H9 (cell line): ENCODE measurements around the gene MLC1. TPM values are rescaled to one million over a fixed set of nuclear protein-coding genes. Genes with fewer than 3 reads are reported as not detected.

Source experiments
- DNase-seq: peaks from one replicate; pipeline ENCODE4 v3.0.0-alpha.2; 2017
- H2AFZ ChIP-seq: one replicate; pipeline ENCODE4 v1.6.1; 2013; ENCODE audit warnings: mild to moderate bottlenecking, low read length, control low read depth, moderate library complexity
- H2AK5ac ChIP-seq: 2 replicates; pipeline ENCODE4 v1.6.1; 2013; ENCODE audit warnings: low read length, control low read depth, mixed read lengths; ENCODE audit not compliant: insufficient read length
- H2BK120ac ChIP-seq: one replicate; pipeline ENCODE4 v1.6.1; 2013; ENCODE audit warnings: low read depth, mild to moderate bottlenecking, low read length, control low read depth, inconsistent platforms; ENCODE audit not compliant: poor library complexity, severe bottlenecking
- H2BK12ac ChIP-seq: 2 replicates; pipeline ENCODE4 v1.6.1; 2013; ENCODE audit warnings: low read length, control low read depth, mixed read lengths, low read depth; ENCODE audit not compliant: insufficient read length
- H2BK15ac ChIP-seq: 2 replicates; pipeline ENCODE4 v1.6.1; 2013; ENCODE audit warnings: low read depth, low read length, control low read depth
- H2BK20ac ChIP-seq: one replicate; pipeline ENCODE4 v1.6.1; 2013; ENCODE audit warnings: low read depth, mild to moderate bottlenecking, low read length, control low read depth, inconsistent platforms; ENCODE audit not compliant: poor library complexity, severe bottlenecking
- H2BK5ac ChIP-seq: 2 replicates; pipeline ENCODE4 v1.6.1; 2013; ENCODE audit warnings: low read length, control low read depth, mixed read lengths; ENCODE audit not compliant: insufficient read length
- H3K14ac ChIP-seq: 2 replicates; pipeline ENCODE4 v1.6.1; 2013; ENCODE audit warnings: low read length, control low read depth; ENCODE audit not compliant: insufficient read depth
- H3K18ac ChIP-seq: 2 replicates; pipeline ENCODE4 v1.6.1; 2013; ENCODE audit warnings: low read depth, mild to moderate bottlenecking, mixed read lengths, low read length, control low read depth; ENCODE audit not compliant: insufficient read length
- H3K23ac ChIP-seq: 2 replicates; pipeline ENCODE4 v1.6.1; 2013; ENCODE audit warnings: low read length, control low read depth, mixed read lengths, low read depth; ENCODE audit not compliant: insufficient read length
- H3K23me2 ChIP-seq: 2 replicates; pipeline ENCODE4 v1.6.1; 2013; ENCODE audit warnings: low read depth, mild to moderate bottlenecking, mixed read lengths, low read length, control low read depth; ENCODE audit not compliant: insufficient read length, poor library complexity, severe bottlenecking
- H3K27ac ChIP-seq: 2 replicates; pipeline ENCODE4 v1.5.1; 2013; ENCODE audit warnings: low read length, control low read depth, mixed read lengths, low read depth; ENCODE audit not compliant: insufficient read length
- H3K27me3 ChIP-seq: 2 replicates; pipeline ENCODE4 v1.6.1; 2013; ENCODE audit warnings: low read length, control low read depth, inconsistent platforms; ENCODE audit not compliant: insufficient read depth
- H3K4ac ChIP-seq: 2 replicates; pipeline ENCODE4 v1.6.1; 2013; ENCODE audit warnings: low read depth, mild to moderate bottlenecking, control low read depth, inconsistent platforms, low read length, moderate library complexity
- H3K4me1 ChIP-seq: 2 replicates; pipeline ENCODE4 v1.6.1; 2013; ENCODE audit warnings: low read length, control low read depth, inconsistent platforms; ENCODE audit not compliant: insufficient read depth
- H3K4me2 ChIP-seq: 2 replicates; pipeline ENCODE4 v1.6.1; 2013; ENCODE audit warnings: low read length, control low read depth, mixed read lengths; ENCODE audit not compliant: insufficient read length, insufficient read depth
- H3K56ac ChIP-seq: 2 replicates; pipeline ENCODE4 v1.6.1; 2013; ENCODE audit warnings: low read depth, mild to moderate bottlenecking, mixed read lengths, low read length, control low read depth; ENCODE audit not compliant: insufficient read length
- H3K79me1 ChIP-seq: 2 replicates; pipeline ENCODE4 v1.6.1; 2013; ENCODE audit warnings: low read depth, mild to moderate bottlenecking, moderate library complexity, low read length, control low read depth, inconsistent platforms; ENCODE audit not compliant: insufficient read depth, poor library complexity, severe bottlenecking
- H3K79me2 ChIP-seq: 2 replicates; pipeline ENCODE4 v1.6.1; 2013; ENCODE audit warnings: low read length, control low read depth, inconsistent platforms; ENCODE audit not compliant: insufficient read depth
- H3K9ac ChIP-seq: 2 replicates; pipeline ENCODE4 v1.6.1; 2013; ENCODE audit warnings: low read length, control low read depth, mixed read lengths; ENCODE audit not compliant: insufficient read length; ENCODE audit errors: extremely low read depth
- H3K9me3 ChIP-seq: one replicate; pipeline ENCODE4 v1.6.1; 2013; ENCODE audit warnings: low read depth, low read length, inconsistent platforms; ENCODE audit not compliant: control insufficient read depth
- H3T11ph ChIP-seq: one replicate; pipeline ENCODE4 v1.6.1; 2013; ENCODE audit warnings: mild to moderate bottlenecking, low read length, control low read depth, inconsistent platforms
- H4K20me1 ChIP-seq: one replicate; pipeline ENCODE4 v1.6.1; 2013; ENCODE audit not compliant: control insufficient read depth, insufficient read length, insufficient read depth
- H4K5ac ChIP-seq: 2 replicates; pipeline ENCODE4 v1.6.1; 2013; ENCODE audit warnings: low read depth, mild to moderate bottlenecking, mixed read lengths, low read length, control low read depth; ENCODE audit not compliant: insufficient read length
- H4K8ac ChIP-seq: replicated peaks from 2 replicates; pipeline ENCODE4 v1.6.1; 2013; ENCODE audit warnings: low read length, control low read depth, mixed read lengths, low read depth; ENCODE audit not compliant: insufficient read length
- H4K91ac ChIP-seq: 2 replicates; pipeline ENCODE4 v1.6.1; 2013; ENCODE audit warnings: low read depth, mild to moderate bottlenecking, moderate library complexity, mixed read lengths, low read length, control low read depth; ENCODE audit not compliant: insufficient read length
- H3K27ac Mint-ChIP-seq, 3 experiments: 2 replicates in 2 of 3; 3 replicates in 1 of 3; pipeline ENCODE4 v1.8.0; 2020 to 2021; ENCODE audit warnings: mixed read lengths in 3 of 3, mild to moderate bottlenecking in 1 of 3, moderate library complexity in 1 of 3
- H3K27me3 Mint-ChIP-seq: 2 replicates; pipeline ENCODE4 v1.8.0; 2021; ENCODE audit warnings: low read depth, mild to moderate bottlenecking, moderate library complexity, mixed read lengths
- H3K36me3 Mint-ChIP-seq, 3 experiments: 2 replicates in 2 of 3; 3 replicates in 1 of 3; pipeline ENCODE4 v1.8.0; 2020 to 2021; ENCODE audit warnings: low read depth in 3 of 3, mixed read lengths in 3 of 3; ENCODE audit not compliant: insufficient read depth in 1 of 3
- H3K4me1 Mint-ChIP-seq, 2 experiments: 2 replicates each; pipeline ENCODE4 v1.8.0; 2020; ENCODE audit warnings: mixed read lengths in 2 of 2
- H3K4me3 Mint-ChIP-seq, 2 experiments: 2 replicates in 1 of 2; 3 replicates in 1 of 2; pipeline ENCODE4 v1.8.0; 2020 to 2021; ENCODE audit warnings: mild to moderate bottlenecking in 2 of 2, mixed read lengths in 2 of 2, moderate library complexity in 1 of 2
- H3K9me3 Mint-ChIP-seq, 2 experiments: 2 replicates in 1 of 2; 3 replicates in 1 of 2; pipeline ENCODE4 v1.8.0; 2020; ENCODE audit warnings: mild to moderate bottlenecking in 2 of 2, mixed read lengths in 2 of 2, moderate library complexity in 1 of 2
- WGBS: extraction: QIAGEN DNeasy Blood & Tissue Kit; methylation state at CpG from one replicate; pipeline ENCODE4 v1.1.7; 2013; ENCODE audit warnings: missing lambda C conversion rate, low lambda C conversion rate, mixed read lengths; ENCODE audit not compliant: insufficient read length; ENCODE audit errors: extremely low coverage; 5-methylcytosine and 5-hydroxymethylcytosine counted together
- total RNA-seq: library from RNA; stranded (reverse); gene quantifications from 2 replicates; pipeline ENCODE4 v1.2.1, GENCODE V29; 2021
- TF ChIP-seq, protein P1 (sequence below): fragments of 200-600 bp; sonication (generic); conservative IDR thresholded peaks from 3 replicates; pipeline ENCODE4 v1.8.0; 2021; ENCODE audit warnings: antibody characterized with exemption, mild to moderate bottlenecking

Gene MLC1
- total RNA-seq, 1 experiment from 2014 or later, result not detected

DNA sequence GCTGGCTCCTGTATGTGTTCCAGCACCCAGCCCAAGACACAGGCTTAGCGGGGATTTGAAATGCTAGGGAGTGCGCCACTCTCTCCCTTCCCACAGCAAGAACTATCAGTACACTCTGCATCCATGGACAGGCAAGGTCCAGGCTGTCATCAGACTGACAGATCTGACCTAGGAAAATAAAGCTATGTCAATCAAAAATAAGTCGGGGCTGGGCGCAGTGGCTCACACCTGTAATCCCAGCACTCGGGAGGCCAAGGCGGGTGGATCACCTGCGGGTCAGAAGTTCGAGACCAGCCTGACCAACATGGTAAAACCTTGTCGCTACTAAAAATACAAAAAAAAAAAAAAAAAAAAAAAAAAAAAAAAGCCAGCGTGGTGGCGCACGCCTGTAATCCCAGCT is 2.9 kb upstream of the MLC1 start:
- Histone ChIP-seq H3K56ac (no peak overlapping the region), H4K20me1 (no peaks in the 10 kb centered on the region), H2BK15ac (no peak overlapping the region), H3K4me1 (no peaks in the 10 kb centered on the region), H4K91ac (no peak overlapping the region), H2BK120ac (no peak overlapping the region), H2BK20ac (no peak overlapping the region), H3K23me2 (no peaks in the 10 kb centered on the region), H3T11ph (no peak overlapping the region), H4K5ac (no peak overlapping the region), H3K27me3 (0 out of 2 replicates have a peak, but pooled peaks cover 2% of the 10 kb centered on the region), H3K79me2 (no peaks in the 10 kb centered on the region), H3K79me1 (no peaks in the 10 kb centered on the region), H2AK5ac (no peak overlapping the region), H3K4ac (no peak overlapping the region), H3K27ac (no peak overlapping the region), H3K9ac (no peak overlapping the region), H3K23ac (no peak overlapping the region), H2AFZ (no peak overlapping the region), H3K4me2 (no peak overlapping the region), H2BK5ac (no peak overlapping the region), H2BK12ac (no peak overlapping the region), H4K8ac (no peak overlapping the region), H3K18ac (no peak overlapping the region), H3K14ac (no peak overlapping the region), H3K9me3 (no peaks in the 10 kb centered on the region)
- H3K4me3 Mint-ChIP-seq, result no peak overlapping the region
- DNase-seq, result no peak
- H3K27ac Mint-ChIP-seq, result no peak overlapping the region
- peaks cover 29% of the 10 kb centered on the region for H3K27me3 Mint-ChIP-seq
- peaks cover 16 to 20% of the 10 kb centered on the region in 2 experiments for H3K4me1 Mint-ChIP-seq
- TF ChIP-seq, protein P1, sequence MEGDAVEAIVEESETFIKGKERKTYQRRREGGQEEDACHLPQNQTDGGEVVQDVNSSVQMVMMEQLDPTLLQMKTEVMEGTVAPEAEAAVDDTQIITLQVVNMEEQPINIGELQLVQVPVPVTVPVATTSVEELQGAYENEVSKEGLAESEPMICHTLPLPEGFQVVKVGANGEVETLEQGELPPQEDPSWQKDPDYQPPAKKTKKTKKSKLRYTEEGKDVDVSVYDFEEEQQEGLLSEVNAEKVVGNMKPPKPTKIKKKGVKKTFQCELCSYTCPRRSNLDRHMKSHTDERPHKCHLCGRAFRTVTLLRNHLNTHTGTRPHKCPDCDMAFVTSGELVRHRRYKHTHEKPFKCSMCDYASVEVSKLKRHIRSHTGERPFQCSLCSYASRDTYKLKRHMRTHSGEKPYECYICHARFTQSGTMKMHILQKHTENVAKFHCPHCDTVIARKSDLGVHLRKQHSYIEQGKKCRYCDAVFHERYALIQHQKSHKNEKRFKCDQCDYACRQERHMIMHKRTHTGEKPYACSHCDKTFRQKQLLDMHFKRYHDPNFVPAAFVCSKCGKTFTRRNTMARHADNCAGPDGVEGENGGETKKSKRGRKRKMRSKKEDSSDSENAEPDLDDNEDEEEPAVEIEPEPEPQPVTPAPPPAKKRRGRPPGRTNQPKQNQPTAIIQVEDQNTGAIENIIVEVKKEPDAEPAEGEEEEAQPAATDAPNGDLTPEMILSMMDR, result no peak
- WGBS, result no CpG with 5 or more reads among the region's 12 CpGs
- peaks cover 3 to 14% of the 10 kb centered on the region in 2 experiments; a peak in 3 of 5 replicates for H3K9me3 Mint-ChIP-seq
- peaks cover 0 to 2% (median 0%) of the 10 kb centered on the region in 3 experiments; a peak in 1 of 7 replicates for H3K36me3 Mint-ChIP-seq
